Calu3 (cell line): ENCODE results near the gene GRIA1. TPM values are rescaled to one million over a fixed set of nuclear protein-coding genes. Genes with fewer than 3 reads are reported as not detected.

Source experiments
- BruUV-seq: library from RNA; stranded (reverse); fragments of 400-500 nt; replicated peaks from 2 replicates; lab custom pipeline; 2021; lab: Mats Ljungman, UMichigan
- CTCF ChIA-PET: fragments of 300-600 bp; sonication (Branson Sonifier 250); formaldehyde crosslinking; loops from one replicate; lab custom pipeline; 2022; ENCODE audit warnings: antibody characterized with exemption; lab: Charles Lee
- DNase-seq: peaks from one replicate; pipeline ENCODE4 v3.0.0; 2022
- H3K27ac Mint-ChIP-seq: one replicate; pipeline ENCODE4 v1.8.0; 2022; ENCODE audit warnings: mixed read lengths; ENCODE audit not compliant: unreplicated experiment
- H3K27me3 Mint-ChIP-seq: one replicate; pipeline ENCODE4 v1.8.0; 2022; ENCODE audit warnings: mixed read lengths; ENCODE audit not compliant: unreplicated experiment
- H3K36me3 Mint-ChIP-seq: one replicate; pipeline ENCODE4 v1.8.0; 2022; ENCODE audit warnings: mild to moderate bottlenecking, moderate library complexity, mixed read lengths; ENCODE audit not compliant: insufficient read depth, unreplicated experiment
- H3K4me1 Mint-ChIP-seq: one replicate; pipeline ENCODE4 v1.8.0; 2022; ENCODE audit warnings: mild to moderate bottlenecking, low read depth, mixed read lengths; ENCODE audit not compliant: unreplicated experiment
- H3K4me3 Mint-ChIP-seq: one replicate; pipeline ENCODE4 v1.8.0; 2022; ENCODE audit warnings: mild to moderate bottlenecking, low read depth, moderate library complexity, mixed read lengths; ENCODE audit not compliant: unreplicated experiment
- H3K9me3 Mint-ChIP-seq: one replicate; pipeline ENCODE4 v1.8.0; 2022; ENCODE audit warnings: low read depth, mixed read lengths; ENCODE audit not compliant: unreplicated experiment
- intact Hi-C: fragments of 100-400 bp; cut with micrococcal nuclease; formaldehyde crosslinking; loops from one replicate; pipeline ENCODE4 v1.10.0; 2022; ENCODE audit not compliant: unreplicated experiment
- total RNA-seq: library from RNA; stranded (reverse); gene quantifications from 2 replicates; pipeline ENCODE4 v1.2.3, GENCODE V29; 2022
- TF ChIP-seq, protein P1 (sequence below): fragments of 200-600 bp; IDR thresholded peaks from one replicate; pipeline ENCODE4 v1.8.0; 2022; ENCODE audit warnings: antibody characterized with exemption; ENCODE audit not compliant: unreplicated experiment

Gene GRIA1
- total RNA-seq, 1 experiment from 2014 or later, result not detected

DNA sequence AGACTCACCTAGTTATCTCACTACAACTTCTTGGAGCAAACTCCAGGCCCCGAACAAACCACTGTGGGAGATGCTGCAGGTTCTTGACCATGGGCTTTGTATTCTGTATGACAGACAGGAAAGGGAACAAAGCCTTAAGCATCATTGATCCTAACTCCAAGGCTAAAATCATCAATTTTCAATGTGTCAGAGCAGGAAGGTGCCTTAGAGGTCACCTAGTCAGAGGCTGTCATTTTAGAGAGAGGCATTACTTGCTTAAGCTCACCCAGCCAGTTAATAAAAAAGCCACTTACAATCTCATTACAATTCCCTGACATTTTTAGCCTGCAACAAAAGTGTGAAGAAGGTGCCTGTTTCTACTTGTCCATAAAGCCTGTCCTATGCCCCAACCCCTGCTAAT is 275.5 kb downstream of the GRIA1 start:
- BruUV-seq, result no TSS peak
- no peaks in the 10 kb centered on the region for H3K9me3 Mint-ChIP-seq
- no peaks in the 10 kb centered on the region for H3K4me1 Mint-ChIP-seq
- intact Hi-C loops, result no loop called here
- no peak overlapping the region for H3K27ac Mint-ChIP-seq
- no peaks in the 10 kb centered on the region for H3K36me3 Mint-ChIP-seq
- no peak overlapping the region for H3K4me3 Mint-ChIP-seq
- CTCF ChIA-PET, result no interaction called here
- no peak for DNase-seq
- H3K27me3 Mint-ChIP-seq, result peaks cover 21% of the 10 kb centered on the region
- TF ChIP-seq, protein P1, sequence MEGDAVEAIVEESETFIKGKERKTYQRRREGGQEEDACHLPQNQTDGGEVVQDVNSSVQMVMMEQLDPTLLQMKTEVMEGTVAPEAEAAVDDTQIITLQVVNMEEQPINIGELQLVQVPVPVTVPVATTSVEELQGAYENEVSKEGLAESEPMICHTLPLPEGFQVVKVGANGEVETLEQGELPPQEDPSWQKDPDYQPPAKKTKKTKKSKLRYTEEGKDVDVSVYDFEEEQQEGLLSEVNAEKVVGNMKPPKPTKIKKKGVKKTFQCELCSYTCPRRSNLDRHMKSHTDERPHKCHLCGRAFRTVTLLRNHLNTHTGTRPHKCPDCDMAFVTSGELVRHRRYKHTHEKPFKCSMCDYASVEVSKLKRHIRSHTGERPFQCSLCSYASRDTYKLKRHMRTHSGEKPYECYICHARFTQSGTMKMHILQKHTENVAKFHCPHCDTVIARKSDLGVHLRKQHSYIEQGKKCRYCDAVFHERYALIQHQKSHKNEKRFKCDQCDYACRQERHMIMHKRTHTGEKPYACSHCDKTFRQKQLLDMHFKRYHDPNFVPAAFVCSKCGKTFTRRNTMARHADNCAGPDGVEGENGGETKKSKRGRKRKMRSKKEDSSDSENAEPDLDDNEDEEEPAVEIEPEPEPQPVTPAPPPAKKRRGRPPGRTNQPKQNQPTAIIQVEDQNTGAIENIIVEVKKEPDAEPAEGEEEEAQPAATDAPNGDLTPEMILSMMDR, result no peak

DNA sequence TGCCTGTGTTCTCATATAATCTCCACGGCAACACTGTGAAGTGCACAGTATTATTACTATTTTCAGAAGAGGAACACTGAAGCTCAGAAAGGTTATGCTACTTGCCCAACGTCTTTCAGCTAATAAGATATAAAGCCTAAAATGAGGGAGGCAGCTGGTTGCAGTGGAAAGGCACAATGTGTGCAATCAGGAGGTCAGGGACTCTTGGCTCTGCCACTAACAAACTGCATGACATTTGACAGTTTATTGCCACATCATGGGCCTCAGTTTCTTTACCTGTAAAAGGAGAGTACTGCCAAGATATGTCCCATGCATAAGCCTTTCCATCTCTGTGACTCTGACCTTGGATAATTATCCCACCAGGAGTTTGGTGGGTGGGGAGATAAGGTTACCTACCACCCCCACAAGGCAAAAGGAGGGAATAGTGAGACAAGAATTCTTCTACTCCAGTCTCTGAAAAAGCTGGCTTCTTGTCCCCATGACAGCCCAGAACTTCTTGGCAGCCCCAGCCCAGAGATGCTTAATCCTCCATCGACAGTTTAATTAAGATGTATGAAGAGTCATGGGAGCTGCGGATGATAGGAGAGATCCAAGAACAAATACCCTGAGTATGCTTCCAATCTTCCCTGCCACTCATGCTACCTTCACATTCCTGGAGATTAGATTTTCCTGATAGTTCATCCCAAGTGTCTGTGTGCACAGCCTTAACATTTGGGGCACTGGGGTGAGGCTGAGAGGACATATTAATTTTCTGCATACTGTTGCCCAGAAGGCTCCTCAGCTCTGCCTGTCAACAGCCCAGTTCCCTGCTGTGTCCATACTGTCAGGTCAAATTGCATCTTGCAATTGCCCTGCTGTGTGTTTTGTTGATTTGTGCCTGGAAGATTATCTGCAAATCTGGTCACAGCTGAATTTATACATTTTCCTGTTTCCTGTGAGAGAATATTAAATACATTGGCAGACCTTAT is 277.0 kb downstream of the GRIA1 start:
- H3K4me3 Mint-ChIP-seq, result no peak overlapping the region
- H3K27me3 Mint-ChIP-seq, result peaks cover 21% of the 10 kb centered on the region
- H3K4me1 Mint-ChIP-seq, result no peaks in the 10 kb centered on the region
- CTCF ChIA-PET, result no interaction called here
- intact Hi-C loops, result no loop called here
- DNase-seq, result no peak
- H3K9me3 Mint-ChIP-seq, result no peaks in the 10 kb centered on the region
- H3K27ac Mint-ChIP-seq, result no peak overlapping the region
- no TSS peak for BruUV-seq
- no peaks in the 10 kb centered on the region for H3K36me3 Mint-ChIP-seq
- TF ChIP-seq, protein P1, result no peak

DNA sequence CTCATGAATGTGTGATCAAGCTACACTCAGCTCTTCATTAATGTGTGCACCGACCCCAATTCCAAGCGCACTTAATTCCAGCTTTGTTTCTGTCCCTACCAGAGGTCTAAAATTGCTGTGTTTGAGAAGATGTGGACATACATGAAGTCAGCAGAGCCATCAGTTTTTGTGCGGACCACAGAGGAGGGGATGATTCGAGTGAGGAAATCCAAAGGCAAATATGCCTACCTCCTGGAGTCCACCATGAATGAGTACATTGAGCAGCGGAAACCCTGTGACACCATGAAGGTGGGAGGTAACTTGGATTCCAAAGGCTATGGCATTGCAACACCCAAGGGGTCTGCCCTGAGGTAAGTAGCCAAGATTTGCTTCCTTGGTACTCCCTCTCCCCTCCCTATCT is 279.6 kb downstream of the GRIA1 start:
- BruUV-seq, result no TSS peak
- TF ChIP-seq, protein P1, result no peak

DNA sequence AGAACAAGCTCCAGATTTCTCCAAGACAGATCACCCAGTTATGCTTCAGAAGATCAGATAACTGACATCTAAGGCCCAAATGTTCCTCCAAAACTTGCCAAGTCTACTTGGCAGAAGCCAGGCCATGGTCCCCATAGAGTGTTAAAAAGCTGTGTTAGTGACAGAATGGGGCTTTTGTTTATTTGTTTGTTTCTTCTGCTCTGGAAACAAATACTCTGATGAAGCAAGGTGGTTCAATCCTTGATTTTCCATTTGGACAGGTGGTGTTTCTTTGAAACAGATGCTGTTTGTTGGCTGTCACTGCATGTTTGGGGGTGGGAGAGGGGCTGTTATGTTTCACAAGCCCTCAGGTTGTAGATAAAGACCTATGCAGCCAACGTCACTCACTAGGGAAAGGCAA is 284.2 kb downstream of the GRIA1 start:
- intact Hi-C loops, result loop anchor here (10.0 kb wide), 1 partner anchor 270 kb away; no protein-coding TSS in a partner anchor
- Mint-ChIP-seq H3K4me3 (no peak overlapping the region), H3K27ac (no peak overlapping the region), H3K9me3 (no peaks in the 10 kb centered on the region), H3K4me1 (no peaks in the 10 kb centered on the region), H3K27me3 (peaks cover 36% of the 10 kb centered on the region), H3K36me3 (no peaks in the 10 kb centered on the region)
- DNase-seq, result no peak
- TF ChIP-seq, protein P1, result no peak
- no TSS peak for BruUV-seq
- CTCF ChIA-PET, result no interaction called here

More for the DNA sequence above, 279.6 kb downstream of the GRIA1 start:
- Mint-ChIP-seq H3K36me3 (no peaks in the 10 kb centered on the region), H3K4me3 (no peak overlapping the region), H3K27me3 (peaks cover 9% of the 10 kb centered on the region), H3K4me1 (no peaks in the 10 kb centered on the region), H3K9me3 (no peaks in the 10 kb centered on the region), H3K27ac (no peak overlapping the region)
- CTCF ChIA-PET, result interaction anchor here (1.1 kb wide), 1 partner anchor 138 kb away, joined by 3 read pairs; no protein-coding TSS in a partner anchor
- DNase-seq, result no peak
- intact Hi-C loops, result loop anchor here (10.0 kb wide), 1 partner anchor 265 kb away; no protein-coding TSS in a partner anchor
